MM.1S (cell line): ENCODE results near the gene HNRNPA1.

ENCODE experiments used
- EZH2 ChIP-seq: fragments of 300-600 bp; sonication (generic); optimal IDR thresholded peaks from 2 replicates; pipeline ENCODE3; 2017; ENCODE audit warnings: low read depth, mild to moderate bottlenecking, antibody characterized with exemption, low read length, mixed read lengths
- EZH2phosphoT487 ChIP-seq: fragments of 300-600 bp; sonication (generic); IDR thresholded peaks from 2 replicates; pipeline ENCODE4 v1.6.1; 2018; ENCODE audit warnings: antibody characterized with exemption, low read length
- TF ChIP-seq, protein P1 (sequence below): fragments of 300-600 bp; sonication (generic); IDR thresholded peaks from 2 replicates; pipeline ENCODE4 v1.5.1; 2016; ENCODE audit warnings: antibody characterized with exemption, low read length, mixed read lengths

DNA sequence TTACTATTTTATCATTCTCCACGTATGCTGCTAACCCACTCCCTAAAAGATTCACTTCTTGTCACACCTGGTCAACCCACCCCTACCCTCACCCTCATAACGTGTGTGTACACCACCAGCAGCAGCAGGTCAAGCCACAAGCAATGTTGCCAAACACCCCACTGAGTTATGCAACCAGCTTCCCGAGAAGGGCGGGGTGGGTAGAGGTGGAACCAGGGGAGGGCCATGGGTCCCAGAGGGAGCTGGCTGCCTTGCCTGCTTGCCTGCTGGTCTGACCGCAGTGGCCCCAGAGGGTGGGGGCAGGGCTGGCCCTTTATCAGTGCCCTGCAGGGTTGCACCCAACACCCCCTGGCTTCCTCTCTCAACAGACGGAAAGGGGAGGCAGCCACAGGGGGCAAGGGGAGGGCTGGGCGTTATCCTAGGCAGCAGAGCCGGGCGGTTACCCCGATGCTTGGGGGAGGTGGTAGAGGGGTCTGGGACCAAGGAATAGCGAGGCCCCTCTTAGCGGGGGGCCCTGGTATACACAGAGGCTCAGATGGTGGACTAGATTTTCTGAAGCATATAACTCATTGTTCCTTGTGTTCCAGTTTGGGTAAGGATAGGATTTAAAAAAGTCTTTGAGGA lies 23.8 kb downstream of the HNRNPA1 start:
- TF ChIP-seq, protein P1, sequence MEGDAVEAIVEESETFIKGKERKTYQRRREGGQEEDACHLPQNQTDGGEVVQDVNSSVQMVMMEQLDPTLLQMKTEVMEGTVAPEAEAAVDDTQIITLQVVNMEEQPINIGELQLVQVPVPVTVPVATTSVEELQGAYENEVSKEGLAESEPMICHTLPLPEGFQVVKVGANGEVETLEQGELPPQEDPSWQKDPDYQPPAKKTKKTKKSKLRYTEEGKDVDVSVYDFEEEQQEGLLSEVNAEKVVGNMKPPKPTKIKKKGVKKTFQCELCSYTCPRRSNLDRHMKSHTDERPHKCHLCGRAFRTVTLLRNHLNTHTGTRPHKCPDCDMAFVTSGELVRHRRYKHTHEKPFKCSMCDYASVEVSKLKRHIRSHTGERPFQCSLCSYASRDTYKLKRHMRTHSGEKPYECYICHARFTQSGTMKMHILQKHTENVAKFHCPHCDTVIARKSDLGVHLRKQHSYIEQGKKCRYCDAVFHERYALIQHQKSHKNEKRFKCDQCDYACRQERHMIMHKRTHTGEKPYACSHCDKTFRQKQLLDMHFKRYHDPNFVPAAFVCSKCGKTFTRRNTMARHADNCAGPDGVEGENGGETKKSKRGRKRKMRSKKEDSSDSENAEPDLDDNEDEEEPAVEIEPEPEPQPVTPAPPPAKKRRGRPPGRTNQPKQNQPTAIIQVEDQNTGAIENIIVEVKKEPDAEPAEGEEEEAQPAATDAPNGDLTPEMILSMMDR: no peak
- TF ChIP-seq EZH2: no peak
- TF ChIP-seq EZH2phosphoT487: no peak
